CD14-positive monocyte (primary cell): ENCODE measurements around the gene TKT. TPM values are rescaled to one million over a fixed set of nuclear protein-coding genes. Genes with fewer than 3 reads are reported as not detected.
A peak's percentile ranks its signal among the peaks of the same experiment; 100 is the strongest.

ENCODE experiments used
- DNase-seq, 3 donors: peaks; one replicate each; pipeline ENCODE4 v3.0.0-alpha.2; 2011 to 2022
- H2AFZ ChIP-seq: 2 replicates; pipeline ENCODE4 v1.6.0; 2012; ENCODE audit warnings: mild to moderate bottlenecking, low read depth, low read length, inconsistent platforms; ENCODE audit not compliant: insufficient read depth, poor library complexity, severe bottlenecking
- H3K27ac ChIP-seq, 2 donors: 1 replicate in 1 of 2; 2 replicates in 1 of 2; pipeline ENCODE4 v1.5.1; 2012 to 2013; ENCODE audit warnings: low read length in 2 of 2, control low read depth in 1 of 2, inconsistent platforms in 1 of 2, low read depth in 1 of 2, mild to moderate bottlenecking in 1 of 2
- H3K27me3 ChIP-seq, 2 donors: one replicate each; pipeline versions ENCODE4 v1.6.0 to v1.6.1; 2011 to 2013; ENCODE audit warnings: low read length in 2 of 2; ENCODE audit not compliant: control insufficient read depth in 2 of 2, insufficient read depth in 2 of 2
- H3K36me3 ChIP-seq, 2 donors: replicated peaks in 1 of 2; 1 replicate in 1 of 2; 2 replicates in 1 of 2; pipeline versions ENCODE4 v1.5.1 to v1.6.1; 2012 to 2013; ENCODE audit warnings: low read length in 2 of 2, control low read depth in 1 of 2, inconsistent platforms in 1 of 2, mild to moderate bottlenecking in 1 of 2; ENCODE audit not compliant: insufficient read depth in 2 of 2, control insufficient read depth in 1 of 2
- H3K4me1 ChIP-seq, 2 donors: 1 replicate in 1 of 2; 2 replicates in 1 of 2; pipeline versions ENCODE4 v1.5.1 to v1.6.1; 2012 to 2013; ENCODE audit warnings: low read length in 2 of 2, control low read depth in 1 of 2, inconsistent platforms in 1 of 2, mild to moderate bottlenecking in 1 of 2, moderate library complexity in 1 of 2; ENCODE audit not compliant: insufficient read depth in 2 of 2, control insufficient read depth in 1 of 2
- H3K4me2 ChIP-seq: replicated peaks from 2 replicates; pipeline ENCODE3; 2012; ENCODE audit warnings: low read length, moderate library complexity, mild to moderate bottlenecking; ENCODE audit not compliant: poor library complexity, severe bottlenecking; ENCODE audit errors: extremely low read depth
- H3K4me3 ChIP-seq, 3 experiments: fragments of 200-600 bp in 1 of 3; sonication (generic) in 1 of 3; replicated peaks in 1 of 3; 1 replicate in 2 of 3; 2 replicates in 1 of 3; pipeline ENCODE4 v1.5.1; 2011 to 2013; ENCODE audit warnings: low read length in 3 of 3, mild to moderate bottlenecking in 3 of 3, control low read depth in 2 of 3, low read depth in 2 of 3, inconsistent platforms in 1 of 3, moderate library complexity in 1 of 3
- H3K79me2 ChIP-seq: 2 replicates; pipeline ENCODE4 v1.6.0; 2012; ENCODE audit warnings: mild to moderate bottlenecking, control low read depth, inconsistent platforms, low read length, moderate library complexity; ENCODE audit not compliant: insufficient read depth
- H3K9ac ChIP-seq: 2 replicates; pipeline ENCODE4 v1.6.0; 2017; ENCODE audit warnings: low read length, mild to moderate bottlenecking; ENCODE audit not compliant: insufficient read depth, poor library complexity, severe bottlenecking
- H3K9me3 ChIP-seq, 2 donors: replicated peaks in 1 of 2; 1 replicate in 1 of 2; 2 replicates in 1 of 2; pipeline versions ENCODE4 v1.5.1 to v1.6.1; 2012 to 2013; ENCODE audit warnings: low read length in 2 of 2, control low read depth in 1 of 2; ENCODE audit not compliant: control insufficient read depth in 1 of 2, insufficient read depth in 1 of 2
- H4K20me1 ChIP-seq: 2 replicates; pipeline ENCODE4 v1.6.0; 2012; ENCODE audit warnings: mild to moderate bottlenecking, low read length, control low read depth, moderate library complexity; ENCODE audit not compliant: insufficient read depth
- H3K27ac Mint-ChIP-seq, 7 donors: one replicate each; pipeline ENCODE4 v1.8.0; 2020; ENCODE audit warnings: mild to moderate bottlenecking in 7 of 7, mixed read lengths in 7 of 7, moderate library complexity in 6 of 7, inconsistent platforms in 2 of 7
- H3K27me3 Mint-ChIP-seq, 3 donors: one replicate each; pipeline ENCODE4 v1.8.0; 2021 to 2022; ENCODE audit warnings: low read depth in 3 of 3, mild to moderate bottlenecking in 3 of 3, mixed read lengths in 3 of 3, moderate library complexity in 3 of 3, inconsistent platforms in 1 of 3
- H3K36me3 Mint-ChIP-seq, 2 donors: one replicate each; pipeline ENCODE4 v1.8.0; 2020; ENCODE audit warnings: mixed read lengths in 2 of 2, inconsistent platforms in 1 of 2, mild to moderate bottlenecking in 1 of 2
- H3K4me1 Mint-ChIP-seq: one replicate; pipeline ENCODE4 v1.8.0; 2020; ENCODE audit warnings: mild to moderate bottlenecking, mixed read lengths
- H3K4me3 Mint-ChIP-seq, 2 donors: one replicate each; pipeline ENCODE4 v1.8.0; 2020; ENCODE audit warnings: mild to moderate bottlenecking in 2 of 2, mixed read lengths in 2 of 2, moderate library complexity in 1 of 2
- H3K9me3 Mint-ChIP-seq, 7 donors: one replicate each; pipeline ENCODE4 v1.8.0; 2020 to 2022; ENCODE audit warnings: mixed read lengths in 7 of 7, mild to moderate bottlenecking in 6 of 7, moderate library complexity in 6 of 7, inconsistent platforms in 2 of 7
- WGBS: methylation state at CpG from one replicate; pipeline ENCODE4 v1.1.5; 2013; ENCODE audit warnings: missing lambda C conversion rate; ENCODE audit not compliant: insufficient coverage; 5-methylcytosine and 5-hydroxymethylcytosine counted together
- intact Hi-C, 2 donors: fragments of 100-400 bp; cut with micrococcal nuclease; formaldehyde crosslinking; loops; one replicate each; pipeline versions ENCODE4 v1.15.0 to v1.15.1; 2023
- polyA plus RNA-seq, 3 donors: library from polyadenylated mRNA; depleted of rRNA in 1 of 3; unstranded in 2 of 3; stranded (reverse) in 1 of 3; fragments of 300-500 nt in 2 of 3; fragments of >200 nt in 1 of 3; fragmentation: Illumina TruSeq in 2 of 3; gene quantifications; 1 replicate in 2 of 3; 2 replicates in 1 of 3; pipeline ENCODE4 v1.2.3, GENCODE V29; 2012 to 2021
- TF ChIP-seq, protein P1 (sequence below): fragments of 200-600 bp; IDR thresholded peaks from one replicate; pipeline ENCODE4 v1.8.0; 2022; ENCODE audit warnings: antibody characterized with exemption, mild to moderate bottlenecking

The TKT gene
- polyA plus RNA-seq, 3 donors, result 496 to 582 (median 562) TPM

DNA sequence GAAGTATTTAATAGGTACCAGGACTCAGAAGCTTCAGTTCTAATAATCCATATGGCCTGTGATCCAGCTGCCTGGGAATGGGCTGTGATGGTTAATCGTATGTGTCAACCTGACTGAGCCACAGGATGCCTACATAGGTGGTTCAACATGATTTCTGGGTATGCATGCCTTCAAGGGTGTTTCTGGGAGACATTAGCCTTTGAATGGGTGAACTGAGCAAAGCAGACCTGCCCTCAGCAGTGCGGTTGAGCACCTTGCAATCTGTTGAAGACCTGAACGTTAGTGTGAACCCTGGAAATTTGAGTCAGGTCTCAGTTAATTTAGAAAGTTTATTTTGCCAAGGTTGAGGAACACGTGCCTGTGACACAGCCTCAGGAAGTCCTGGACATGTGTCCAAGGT is 22.8 kb upstream of the TKT start:
- H3K79me2 ChIP-seq, result peaks cover 16% of the 10 kb centered on the region
- H3K27me3 Mint-ChIP-seq, result peaks cover 0 to 2% (median 0%) of the 10 kb centered on the region in 3 donors
- peaks cover 22 to 39% of the 10 kb centered on the region in 2 donors for H3K36me3 Mint-ChIP-seq
- peaks cover 11 to 23% of the 10 kb centered on the region in 2 donors for H3K36me3 ChIP-seq
- peak overlapping the region in 2 of 7 donors; percentile 6 to 52 for H3K27ac Mint-ChIP-seq
- H3K4me2 ChIP-seq, result no peak overlapping the region
- 100% methylated on average over 4 of the region's 4 CpGs for WGBS
- H3K27ac ChIP-seq, result no peak overlapping the region
- no peak overlapping the region for H3K4me3 ChIP-seq
- no peaks in the 10 kb centered on the region for H3K4me1 ChIP-seq
- H3K9me3 ChIP-seq, result no peaks in the 10 kb centered on the region
- DNase-seq, result no peak
- H2AFZ ChIP-seq, result no peak overlapping the region
- H3K9me3 Mint-ChIP-seq, result no peaks in the 10 kb centered on the region
- intact Hi-C loops, result loop anchor here in 1 of 2 donors (10.0 kb wide), 1 partner anchor 64 kb away; no protein-coding TSS in a partner anchor
- no peak overlapping the region for H3K9ac ChIP-seq
- no peaks in the 10 kb centered on the region for H4K20me1 ChIP-seq
- H3K4me1 Mint-ChIP-seq, result peaks cover 2% of the 10 kb centered on the region
- no peaks in the 10 kb centered on the region for H3K27me3 ChIP-seq
- H3K4me3 Mint-ChIP-seq, result no peak overlapping the region
- TF ChIP-seq, protein P1, sequence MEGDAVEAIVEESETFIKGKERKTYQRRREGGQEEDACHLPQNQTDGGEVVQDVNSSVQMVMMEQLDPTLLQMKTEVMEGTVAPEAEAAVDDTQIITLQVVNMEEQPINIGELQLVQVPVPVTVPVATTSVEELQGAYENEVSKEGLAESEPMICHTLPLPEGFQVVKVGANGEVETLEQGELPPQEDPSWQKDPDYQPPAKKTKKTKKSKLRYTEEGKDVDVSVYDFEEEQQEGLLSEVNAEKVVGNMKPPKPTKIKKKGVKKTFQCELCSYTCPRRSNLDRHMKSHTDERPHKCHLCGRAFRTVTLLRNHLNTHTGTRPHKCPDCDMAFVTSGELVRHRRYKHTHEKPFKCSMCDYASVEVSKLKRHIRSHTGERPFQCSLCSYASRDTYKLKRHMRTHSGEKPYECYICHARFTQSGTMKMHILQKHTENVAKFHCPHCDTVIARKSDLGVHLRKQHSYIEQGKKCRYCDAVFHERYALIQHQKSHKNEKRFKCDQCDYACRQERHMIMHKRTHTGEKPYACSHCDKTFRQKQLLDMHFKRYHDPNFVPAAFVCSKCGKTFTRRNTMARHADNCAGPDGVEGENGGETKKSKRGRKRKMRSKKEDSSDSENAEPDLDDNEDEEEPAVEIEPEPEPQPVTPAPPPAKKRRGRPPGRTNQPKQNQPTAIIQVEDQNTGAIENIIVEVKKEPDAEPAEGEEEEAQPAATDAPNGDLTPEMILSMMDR, result no peak

DNA sequence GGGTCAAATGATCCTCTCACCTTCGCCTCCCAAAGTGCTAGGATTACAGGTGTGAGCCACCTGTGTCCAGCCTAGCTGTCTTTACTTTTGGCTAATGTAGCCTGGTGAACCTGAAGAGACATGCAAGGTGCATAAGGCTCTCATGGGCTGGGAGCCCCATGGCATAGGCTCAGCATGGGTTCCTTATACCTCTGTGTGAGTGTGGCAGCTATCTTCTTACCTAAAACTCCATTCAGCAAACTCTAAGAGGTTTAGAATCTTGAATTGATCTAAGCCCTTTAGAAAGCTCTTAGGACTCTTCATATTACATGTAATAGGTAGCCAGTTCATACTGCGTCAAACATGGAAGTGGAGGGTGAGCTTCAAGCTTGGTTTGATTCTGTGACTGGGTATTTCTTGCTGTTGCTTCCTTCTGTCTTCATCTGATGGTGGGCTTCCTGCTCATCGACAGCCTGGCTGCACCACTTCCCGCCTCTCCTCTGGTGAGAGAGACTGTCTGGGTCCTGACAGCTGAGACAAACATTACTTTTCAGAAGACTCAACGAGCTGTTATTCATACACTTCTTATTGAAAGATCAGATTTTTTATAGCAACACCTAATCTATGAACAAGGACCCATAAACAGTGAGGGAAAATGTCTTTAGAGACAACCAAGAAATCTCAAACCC is 19.2 kb upstream of the TKT start:
- Mint-ChIP-seq H3K27ac (no peak overlapping the region), H3K4me3 (no peak overlapping the region), H3K9me3 (no peaks in the 10 kb centered on the region), H3K27me3 (peaks cover 0 to 2% (median 0%) of the 10 kb centered on the region in 3 donors), H3K4me1 (peaks cover 21% of the 10 kb centered on the region), H3K36me3 (peaks cover 12 to 16% of the 10 kb centered on the region in 2 donors)
- WGBS, result 39% methylated on average over 3 of the region's 5 CpGs
- peaks cover 0 to 3% of the 10 kb centered on the region in 2 donors for H3K36me3 ChIP-seq
- H3K27ac ChIP-seq, result no peak overlapping the region
- H2AFZ ChIP-seq, result no peak overlapping the region
- intact Hi-C loops, result loop anchor here in 1 of 2 donors (5.0 to 10.0 kb wide), 2 partner anchors 38 to 60 kb away; no protein-coding TSS in a partner anchor
- H3K4me1 ChIP-seq, result peaks cover 20 to 21% of the 10 kb centered on the region in 2 donors
- DNase-seq, result no peak
- no peak overlapping the region for H3K4me2 ChIP-seq
- H4K20me1 ChIP-seq, result no peaks in the 10 kb centered on the region
- H3K27me3 ChIP-seq, result no peaks in the 10 kb centered on the region
- TF ChIP-seq, protein P1, result no peak
- H3K79me2 ChIP-seq, result peaks cover 45% of the 10 kb centered on the region
- H3K9me3 ChIP-seq, result no peaks in the 10 kb centered on the region
- H3K9ac ChIP-seq, result no peak overlapping the region
- H3K4me3 ChIP-seq, result no peak overlapping the region
